ENCODE data around the gene RASSF4.
A peak's percentile ranks its signal among the peaks of the same experiment; 100 is the strongest.

The RASSF4 gene

GRCh38 chr10:44948642-44949041 lies 11.0 kb upstream of the RASSF4 start:
- DNase-seq (ENCODE audit: low spot score): no peak

GRCh38 chr10:44949127-44949802 lies 10.3 kb upstream of the RASSF4 start:
- DNase-seq (ENCODE audit: low spot score): no peak

- no peak for DNase-seq (ENCODE audit: low spot score)
These were observed 9.7 kb upstream of the RASSF4 start for GRCh38 chr10:44949915-44950314.

GRCh38 chr10:44950326-44951225 lies 9.0 kb upstream of the RASSF4 start:
- no peak for DNase-seq (ENCODE audit: low spot score)

GRCh38 chr10:44951576-44952226 lies 7.9 kb upstream of the RASSF4 start:
- DNase-seq (ENCODE audit: low spot score): no peak

GRCh38 chr10:44952779-44953231 lies 6.8 kb upstream of the RASSF4 start:
- DNase-seq (ENCODE audit: low spot score): peak; percentile 73

- no peak for DNase-seq (ENCODE audit: low spot score)
These were observed 5.6 kb upstream of the RASSF4 start for GRCh38 chr10:44954042-44954441.

- no peak for DNase-seq (ENCODE audit: low spot score)
These were observed 4.6 kb upstream of the RASSF4 start for GRCh38 chr10:44954962-44955361.

- DNase-seq (ENCODE audit: low spot score): no peak
These were observed 4.1 kb upstream of the RASSF4 start for GRCh38 chr10:44955413-44956070.

- no peak for DNase-seq (ENCODE audit: low spot score)
These were observed 3.4 kb upstream of the RASSF4 start for GRCh38 chr10:44956226-44956625.

- DNase-seq (ENCODE audit: low spot score): no peak
These were observed 2.6 kb upstream of the RASSF4 start for GRCh38 chr10:44956717-44957706.

- DNase-seq (ENCODE audit: low spot score): peak; percentile 86
These were observed 1.3 kb upstream of the RASSF4 start for GRCh38 chr10:44958196-44958897.

- no peak for DNase-seq (ENCODE audit: low spot score)
These were observed 730 bp upstream of the RASSF4 start for GRCh38 chr10:44958898-44959246.

GRCh38 chr10:44960088-44960460 lies 472 bp downstream of the RASSF4 start:
- DNase-seq (ENCODE audit: low spot score): no peak

GRCh38 chr10:44960482-44961229 lies 1.1 kb downstream of the RASSF4 start:
- peak; percentile 26 for DNase-seq (ENCODE audit: low spot score)

GRCh38 chr10:44961230-44961571 lies 1.6 kb downstream of the RASSF4 start:
- DNase-seq (ENCODE audit: low spot score): no peak

GRCh38 chr10:44961931-44962750 lies 2.5 kb downstream of the RASSF4 start:
- no peak for DNase-seq (ENCODE audit: low spot score)

GRCh38 chr10:44962870-44963738 lies 3.5 kb downstream of the RASSF4 start:
- peak; percentile 80 for DNase-seq (ENCODE audit: low spot score)
